Measurements from ENCODE around the gene ZNF805. TPM values are rescaled to one million over a fixed set of nuclear protein-coding genes. Genes with fewer than 3 reads are reported as not detected.
"Not testable (repeated sequence)": the region's sequence is repeated elsewhere in the genome, so short reads cannot be mapped to it uniquely, and the experiment has no call there.

ZNF805 gene
- total and polyA plus RNA-seq, 8 donors: 0.46 to 37.6 (median 4.2) TPM

- peak overlapping the region; percentile 86 to 99 (median 96) for H3K4me3 ChIP-seq
- intact Hi-C loops (cut with DNase I; ENCODE audit: low total_unique reads): no loop called here
- WGBS, 5 donors: 89 to 93% (median 93%) methylated on average over 5 of the region's 5 CpGs
These were observed 47.4 kb upstream of the ZNF805 start for GRCh38 chr19:57192993-57193392.

GRCh38 chr19:57197874-57198273 lies 42.6 kb upstream of the ZNF805 start:
- Histone ChIP-seq H3K4me1 (peaks cover 9 to 13% (median 10%) of the 10 kb centered on the region in 4 donors), H3K36me3 (peaks cover 54 to 99% (median 95%) of the 10 kb centered on the region in 4 donors), H3K9me3 (peaks cover 0 to 32% (median 6%) of the 10 kb centered on the region in 4 donors)
- H3K27me3 ChIP-seq; intact Hi-C loops (cut with DNase I; ENCODE audit: low total_unique reads); DNase-seq; H3K4me3 ChIP-seq; H3K27ac ChIP-seq: not testable (repeated sequence)
- WGBS, 5 donors: 90 to 99% (median 97%) methylated on average over 6 of the region's 6 CpGs

More at GRCh38 chr19:57192993-57193392, 47.4 kb upstream of the ZNF805 start:
- Histone ChIP-seq H3K9me3 (peaks cover 0 to 32% (median 3%) of the 10 kb centered on the region in 4 donors), H3K36me3 (peaks cover 47 to 50% (median 47%) of the 10 kb centered on the region in 4 donors), H3K27me3 (no peaks in the 10 kb centered on the region), H3K27ac (no peak overlapping the region), H3K4me1 (peaks cover 22 to 26% (median 23%) of the 10 kb centered on the region in 4 donors)
- DNase-seq: no peak
- no peak for TF ChIP-seq POLR2A (IDR thresholded peaks at IDR 0.05)
- no peak for TF ChIP-seq POLR2AphosphoS5 (IDR thresholded peaks at IDR 0.05)
- TF ChIP-seq CTCF (IDR thresholded peaks at IDR 0.05): no peak
- no peak for TF ChIP-seq EP300 (IDR thresholded peaks at IDR 0.05)

- no peaks in the 10 kb centered on the region for H3K27me3 ChIP-seq
- 89 to 91% (median 91%) methylated on average over 5 of the region's 5 CpGs for WGBS, 5 donors
- H3K27ac ChIP-seq: no peak overlapping the region
- H3K36me3 ChIP-seq: peaks cover 35 to 97% (median 95%) of the 10 kb centered on the region in 4 donors
- peaks cover 0 to 51% (median 23%) of the 10 kb centered on the region in 4 donors for H3K9me3 ChIP-seq
- peaks cover 0 to 6% (median 0%) of the 10 kb centered on the region in 4 donors for H3K4me1 ChIP-seq
- intact Hi-C loops (cut with DNase I; ENCODE audit: low total_unique reads): no loop called here
- H3K4me3 ChIP-seq: no peak overlapping the region
- DNase-seq: no peak
- TF ChIP-seq EP300 (IDR thresholded peaks at IDR 0.05) (no peak), CTCF (IDR thresholded peaks at IDR 0.05) (no peak), POLR2A (IDR thresholded peaks at IDR 0.05) (no peak), POLR2AphosphoS5 (IDR thresholded peaks at IDR 0.05) (no peak)
These were observed 38.3 kb upstream of the ZNF805 start for GRCh38 chr19:57202160-57202559.

GRCh38 chr19:57210381-57210780 lies 30.1 kb upstream of the ZNF805 start:
- no peak for DNase-seq
- Histone ChIP-seq H3K4me3 (no peak overlapping the region), H3K9me3 (peaks cover 13 to 85% (median 57%) of the 10 kb centered on the region in 4 donors), H3K36me3 (peaks cover 69 to 96% (median 92%) of the 10 kb centered on the region in 4 donors), H3K4me1 (no peaks in the 10 kb centered on the region), H3K27me3 (no peaks in the 10 kb centered on the region), H3K27ac (no peak overlapping the region)
- WGBS, 5 donors: 83 to 98% (median 92%) methylated on average over 4 of the region's 4 CpGs
- intact Hi-C loops (cut with DNase I; ENCODE audit: low total_unique reads): no loop called here
- no peak for TF ChIP-seq CTCF (IDR thresholded peaks at IDR 0.05)
- TF ChIP-seq EP300 (IDR thresholded peaks at IDR 0.05): no peak
- no peak for TF ChIP-seq POLR2AphosphoS5 (IDR thresholded peaks at IDR 0.05)
- no peak for TF ChIP-seq POLR2A (IDR thresholded peaks at IDR 0.05)

GRCh38 chr19:57212109-57212508 lies 28.3 kb upstream of the ZNF805 start:
- H3K36me3 ChIP-seq: peaks cover 58 to 98% (median 94%) of the 10 kb centered on the region in 4 donors
- TF ChIP-seq POLR2A (IDR thresholded peaks at IDR 0.05) (no peak), CTCF (IDR thresholded peaks at IDR 0.05) (no peak), EP300 (IDR thresholded peaks at IDR 0.05) (no peak), POLR2AphosphoS5 (IDR thresholded peaks at IDR 0.05) (no peak)

More at GRCh38 chr19:57212109-57212508, 28.3 kb upstream of the ZNF805 start:
- intact Hi-C loops (cut with DNase I; ENCODE audit: low total_unique reads): no loop called here
- peaks cover 13 to 87% (median 58%) of the 10 kb centered on the region in 4 donors for H3K9me3 ChIP-seq
- 93 to 96% (median 95%) methylated on average over 7 of the region's 7 CpGs for WGBS, 5 donors
- H3K4me3 ChIP-seq: no peak overlapping the region
- H3K27ac ChIP-seq: no peak overlapping the region
- no peaks in the 10 kb centered on the region for H3K4me1 ChIP-seq
- H3K27me3 ChIP-seq: no peaks in the 10 kb centered on the region
- no peak for DNase-seq
